ENCODE results near the gene EHMT2. TPM values are rescaled to one million over a fixed set of nuclear protein-coding genes. Genes with fewer than 3 reads are reported as not detected.

Gene EHMT2
- total and polyA plus RNA-seq, 2 of the 13 experiments (the other 11 are each of a cell fraction or from before 2014, with no cell fraction given), result 55.2 to 69.2 TPM

DNA sequence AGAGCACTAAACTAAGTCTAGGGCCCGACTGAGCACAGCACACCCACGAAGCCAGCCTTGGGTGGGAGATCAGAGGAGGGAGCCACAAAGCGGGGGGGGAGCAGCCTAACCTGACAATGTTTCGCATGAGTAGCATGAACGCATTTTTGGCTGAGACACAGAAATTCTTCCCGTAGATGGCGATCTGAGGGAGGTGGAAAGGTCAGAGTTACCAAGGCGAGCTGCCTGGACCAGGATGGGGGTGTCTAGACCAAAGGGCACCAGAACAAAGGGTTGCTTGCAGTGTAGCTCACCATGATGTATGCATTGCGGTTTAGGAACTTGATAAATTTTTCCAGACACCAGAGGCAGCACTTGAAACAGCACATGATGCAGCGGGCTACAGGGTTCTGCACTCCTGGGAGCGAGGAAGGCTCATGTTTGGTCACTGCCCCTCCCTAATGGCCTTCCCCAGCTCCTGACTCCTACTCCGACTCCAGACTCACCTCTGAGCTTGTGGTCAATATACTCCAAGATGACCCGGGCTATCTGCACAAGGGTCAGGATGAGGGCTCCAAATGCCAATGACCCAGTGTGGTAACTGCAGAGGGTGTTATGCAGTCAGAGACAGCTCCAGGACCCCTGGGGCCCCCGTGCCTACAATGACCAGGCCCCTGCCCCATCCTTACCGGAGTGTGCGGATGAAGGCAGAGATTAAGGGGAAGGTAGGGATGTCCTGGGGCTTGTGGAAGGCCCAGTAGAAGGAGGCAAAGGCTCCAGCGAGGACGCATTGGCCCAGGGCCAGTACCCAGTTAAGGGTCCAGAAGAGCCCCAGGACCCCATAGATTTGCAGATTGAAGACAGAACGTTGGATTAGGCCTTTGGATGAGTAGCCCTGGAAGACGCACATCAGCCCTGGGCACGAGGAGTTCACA, 32.0 kb downstream of the EHMT2 start (continued):
- TF ChIP-seq ZNF430 (CRISPR knock-in tag; IDR thresholded peaks at IDR 0.05), result no peak; the same call in 1 of the 2 replicates
- TF ChIP-seq ZNF879 (CRISPR knock-in tag; IDR thresholded peaks at IDR 0.05), result no peak
- TF ChIP-seq ZNF24 (IDR thresholded peaks at IDR 0.05), result no peak
- TF ChIP-seq, protein P1, sequence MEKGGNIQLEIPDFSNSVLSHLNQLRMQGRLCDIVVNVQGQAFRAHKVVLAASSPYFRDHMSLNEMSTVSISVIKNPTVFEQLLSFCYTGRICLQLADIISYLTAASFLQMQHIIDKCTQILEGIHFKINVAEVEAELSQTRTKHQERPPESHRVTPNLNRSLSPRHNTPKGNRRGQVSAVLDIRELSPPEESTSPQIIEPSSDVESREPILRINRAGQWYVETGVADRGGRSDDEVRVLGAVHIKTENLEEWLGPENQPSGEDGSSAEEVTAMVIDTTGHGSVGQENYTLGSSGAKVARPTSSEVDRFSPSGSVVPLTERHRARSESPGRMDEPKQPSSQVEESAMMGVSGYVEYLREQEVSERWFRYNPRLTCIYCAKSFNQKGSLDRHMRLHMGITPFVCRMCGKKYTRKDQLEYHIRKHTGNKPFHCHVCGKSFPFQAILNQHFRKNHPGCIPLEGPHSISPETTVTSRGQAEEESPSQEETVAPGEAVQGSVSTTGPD (CRISPR knock-in tag; IDR thresholded peaks at IDR 0.05), result peak; percentile 96
- peak; percentile 74 for TF ChIP-seq ZNF781 (CRISPR knock-in tag; IDR thresholded peaks at IDR 0.05; ENCODE audit: borderline replicate concordance, not compliant biosample characterization)
- no peak for TF ChIP-seq FLYWCH1 (CRISPR knock-in tag; IDR thresholded peaks at IDR 0.05)
- peak; percentile 94 for TF ChIP-seq ZNF331 (CRISPR knock-in tag; IDR thresholded peaks at IDR 0.05)
- TF ChIP-seq KDM3A (CRISPR knock-in tag; IDR thresholded peaks at IDR 0.05; ENCODE audit: low read depth), result no peak
- TF ChIP-seq, protein P2, sequence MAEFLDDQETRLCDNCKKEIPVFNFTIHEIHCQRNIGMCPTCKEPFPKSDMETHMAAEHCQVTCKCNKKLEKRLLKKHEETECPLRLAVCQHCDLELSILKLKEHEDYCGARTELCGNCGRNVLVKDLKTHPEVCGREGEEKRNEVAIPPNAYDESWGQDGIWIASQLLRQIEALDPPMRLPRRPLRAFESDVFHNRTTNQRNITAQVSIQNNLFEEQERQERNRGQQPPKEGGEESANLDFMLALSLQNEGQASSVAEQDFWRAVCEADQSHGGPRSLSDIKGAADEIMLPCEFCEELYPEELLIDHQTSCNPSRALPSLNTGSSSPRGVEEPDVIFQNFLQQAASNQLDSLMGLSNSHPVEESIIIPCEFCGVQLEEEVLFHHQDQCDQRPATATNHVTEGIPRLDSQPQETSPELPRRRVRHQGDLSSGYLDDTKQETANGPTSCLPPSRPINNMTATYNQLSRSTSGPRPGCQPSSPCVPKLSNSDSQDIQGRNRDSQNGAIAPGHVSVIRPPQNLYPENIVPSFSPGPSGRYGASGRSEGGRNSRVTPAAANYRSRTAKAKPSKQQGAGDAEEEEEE (CRISPR knock-in tag; IDR thresholded peaks at IDR 0.05; ENCODE audit: borderline replicate concordance), result no peak; the same call in 1 of the 2 replicates
- no peak; the same call in 1 of the 2 replicates for TF ChIP-seq NAIF1 (CRISPR knock-in tag; IDR thresholded peaks at IDR 0.05; ENCODE audit: borderline replicate concordance)
- TF ChIP-seq SOX6 (IDR thresholded peaks at IDR 0.05), result no peak
- peak; percentile 98 for TF ChIP-seq SOX6 (CRISPR knock-in tag; IDR thresholded peaks at IDR 0.05)
- no peak for TF ChIP-seq ZNF766 (CRISPR knock-in tag; IDR thresholded peaks at IDR 0.05; ENCODE audit: borderline replicate concordance)

All from HepG2 (cell line).